ENCODE measurements around the gene ATP1A4. TPM values are rescaled to one million over a fixed set of nuclear protein-coding genes. Genes with fewer than 3 reads are reported as not detected.

The ATP1A4 gene
- total RNA-seq, 1 experiment from 2014 or later, result not detected

DNA sequence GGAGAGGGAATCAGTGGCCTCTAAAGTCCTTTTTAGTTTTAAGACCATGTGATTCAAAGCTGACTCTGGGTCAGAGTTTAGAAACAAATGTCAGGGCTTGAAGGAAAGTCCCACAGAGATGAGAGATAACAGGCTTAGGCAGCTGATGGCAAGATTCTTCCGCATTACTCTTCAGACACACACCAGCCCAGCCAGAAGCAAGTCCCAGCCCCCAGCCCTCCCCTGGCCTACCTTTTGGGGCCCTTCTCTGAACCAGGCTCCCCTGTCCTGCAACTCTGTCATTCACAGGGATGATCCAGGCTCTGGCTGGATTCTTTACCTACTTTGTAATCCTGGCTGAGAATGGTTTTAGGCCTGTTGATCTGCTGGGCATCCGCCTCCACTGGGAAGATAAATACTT is 25.8 kb downstream of the ATP1A4 start:
- no peak overlapping the region for H3K27ac ChIP-seq (ENCODE audit: low read length)
- no peaks in the 10 kb centered on the region for H3K9me3 ChIP-seq (ENCODE audit: control insufficient read depth, insufficient read depth, low read depth, low read length)
- intact Hi-C loops (cut with micrococcal nuclease; ENCODE audit: unreplicated experiment), result no loop called here
- DNase-seq (ENCODE audit: low read depth, low spot score) (no peak), ATAC-seq (no peak)
- H3K4me3 ChIP-seq (ENCODE audit: low read depth in 2 of 2, low read length in 2 of 2), result no peak overlapping the region
- no peaks in the 10 kb centered on the region for H3K4me1 ChIP-seq (ENCODE audit: control insufficient read depth, insufficient read depth, low read length)
- in situ Hi-C loops (cut with HindIII; ENCODE audit: low pct_unique_long_range_greater_than_20kb, low sequenced_read_pairs), result no loop called here
- H3K27me3 ChIP-seq (ENCODE audit: control insufficient read depth, insufficient read depth, low read length), result no peaks in the 10 kb centered on the region; the same call in 1 of the 2 replicates
- ChIA-PET POLR2A (no interaction called here), CTCF (no interaction called here)
- BruUV-seq (replicated peaks), result no TSS peak
- no peaks in the 10 kb centered on the region for H3K36me3 ChIP-seq (ENCODE audit: control insufficient read depth, insufficient read depth, low read length)
- TF ChIP-seq POLR2AphosphoS5 (IDR thresholded peaks at IDR 0.05; ENCODE audit: low read depth, low read length), result no peak
- TF ChIP-seq, protein P1, sequence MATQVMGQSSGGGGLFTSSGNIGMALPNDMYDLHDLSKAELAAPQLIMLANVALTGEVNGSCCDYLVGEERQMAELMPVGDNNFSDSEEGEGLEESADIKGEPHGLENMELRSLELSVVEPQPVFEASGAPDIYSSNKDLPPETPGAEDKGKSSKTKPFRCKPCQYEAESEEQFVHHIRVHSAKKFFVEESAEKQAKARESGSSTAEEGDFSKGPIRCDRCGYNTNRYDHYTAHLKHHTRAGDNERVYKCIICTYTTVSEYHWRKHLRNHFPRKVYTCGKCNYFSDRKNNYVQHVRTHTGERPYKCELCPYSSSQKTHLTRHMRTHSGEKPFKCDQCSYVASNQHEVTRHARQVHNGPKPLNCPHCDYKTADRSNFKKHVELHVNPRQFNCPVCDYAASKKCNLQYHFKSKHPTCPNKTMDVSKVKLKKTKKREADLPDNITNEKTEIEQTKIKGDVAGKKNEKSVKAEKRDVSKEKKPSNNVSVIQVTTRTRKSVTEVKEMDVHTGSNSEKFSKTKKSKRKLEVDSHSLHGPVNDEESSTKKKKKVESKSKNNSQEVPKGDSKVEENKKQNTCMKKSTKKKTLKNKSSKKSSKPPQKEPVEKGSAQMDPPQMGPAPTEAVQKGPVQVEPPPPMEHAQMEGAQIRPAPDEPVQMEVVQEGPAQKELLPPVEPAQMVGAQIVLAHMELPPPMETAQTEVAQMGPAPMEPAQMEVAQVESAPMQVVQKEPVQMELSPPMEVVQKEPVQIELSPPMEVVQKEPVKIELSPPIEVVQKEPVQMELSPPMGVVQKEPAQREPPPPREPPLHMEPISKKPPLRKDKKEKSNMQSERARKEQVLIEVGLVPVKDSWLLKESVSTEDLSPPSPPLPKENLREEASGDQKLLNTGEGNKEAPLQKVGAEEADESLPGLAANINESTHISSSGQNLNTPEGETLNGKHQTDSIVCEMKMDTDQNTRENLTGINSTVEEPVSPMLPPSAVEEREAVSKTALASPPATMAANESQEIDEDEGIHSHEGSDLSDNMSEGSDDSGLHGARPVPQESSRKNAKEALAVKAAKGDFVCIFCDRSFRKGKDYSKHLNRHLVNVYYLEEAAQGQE (IDR thresholded peaks at IDR 0.05; ENCODE audit: insufficient read depth in 1 of 2, low read depth in 2 of 2, low read length in 1 of 2), result no peak
- TF ChIP-seq, protein P2, sequence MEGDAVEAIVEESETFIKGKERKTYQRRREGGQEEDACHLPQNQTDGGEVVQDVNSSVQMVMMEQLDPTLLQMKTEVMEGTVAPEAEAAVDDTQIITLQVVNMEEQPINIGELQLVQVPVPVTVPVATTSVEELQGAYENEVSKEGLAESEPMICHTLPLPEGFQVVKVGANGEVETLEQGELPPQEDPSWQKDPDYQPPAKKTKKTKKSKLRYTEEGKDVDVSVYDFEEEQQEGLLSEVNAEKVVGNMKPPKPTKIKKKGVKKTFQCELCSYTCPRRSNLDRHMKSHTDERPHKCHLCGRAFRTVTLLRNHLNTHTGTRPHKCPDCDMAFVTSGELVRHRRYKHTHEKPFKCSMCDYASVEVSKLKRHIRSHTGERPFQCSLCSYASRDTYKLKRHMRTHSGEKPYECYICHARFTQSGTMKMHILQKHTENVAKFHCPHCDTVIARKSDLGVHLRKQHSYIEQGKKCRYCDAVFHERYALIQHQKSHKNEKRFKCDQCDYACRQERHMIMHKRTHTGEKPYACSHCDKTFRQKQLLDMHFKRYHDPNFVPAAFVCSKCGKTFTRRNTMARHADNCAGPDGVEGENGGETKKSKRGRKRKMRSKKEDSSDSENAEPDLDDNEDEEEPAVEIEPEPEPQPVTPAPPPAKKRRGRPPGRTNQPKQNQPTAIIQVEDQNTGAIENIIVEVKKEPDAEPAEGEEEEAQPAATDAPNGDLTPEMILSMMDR (IDR thresholded peaks at IDR 0.05), result no peak
- no peak for TF ChIP-seq TCF7L2 (IDR thresholded peaks at IDR 0.05; ENCODE audit: low read depth, low read length)
- no peak for TF ChIP-seq SIN3A (IDR thresholded peaks at IDR 0.05; ENCODE audit: borderline replicate concordance, insufficient read depth, low read depth, low read length)

DNA sequence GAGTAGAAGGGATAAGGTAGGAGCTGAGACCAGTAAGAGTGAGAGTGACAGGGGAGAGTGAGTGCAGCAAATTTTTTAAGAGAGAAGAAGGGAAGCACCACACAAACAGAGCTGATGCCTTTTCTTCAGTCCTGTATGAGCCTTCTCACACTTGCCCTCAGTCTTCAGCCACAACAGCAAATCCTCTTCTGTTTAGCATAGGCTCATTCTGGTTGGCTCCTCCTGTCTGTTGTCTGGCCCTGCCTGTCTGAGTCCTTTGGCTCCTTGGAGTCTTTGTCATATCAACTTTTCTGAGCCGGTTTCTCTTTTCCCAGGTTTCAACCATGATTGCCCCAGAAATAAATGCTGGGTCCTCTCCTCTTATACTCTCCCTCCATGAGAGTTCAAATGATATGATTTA is 26.3 kb downstream of the ATP1A4 start:
- BruUV-seq (replicated peaks), result no TSS peak
- H3K27ac ChIP-seq (ENCODE audit: low read length), result no peak overlapping the region

DNA sequence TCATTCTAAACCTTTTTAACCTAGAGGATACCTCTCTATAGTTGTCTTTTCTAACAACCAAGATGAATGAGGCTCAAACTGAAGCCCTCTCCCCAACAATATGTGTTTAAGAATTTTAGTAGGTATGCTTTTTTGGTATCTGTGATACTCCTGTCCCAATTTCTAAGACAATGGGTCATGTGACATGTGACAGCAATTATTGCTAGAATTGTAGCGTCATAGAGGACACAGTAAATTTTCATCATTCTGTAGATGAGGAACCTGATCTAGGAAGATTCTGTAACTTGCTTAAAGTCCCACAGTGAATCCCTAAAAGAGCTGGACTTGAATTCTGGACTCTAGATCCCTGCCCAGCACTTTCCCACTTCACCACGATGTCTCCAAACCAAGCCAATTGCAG is 27.3 kb downstream of the ATP1A4 start:
- Histone ChIP-seq H3K9me3 (ENCODE audit: control insufficient read depth, insufficient read depth, low read depth, low read length) (no peaks in the 10 kb centered on the region), H3K27ac (ENCODE audit: low read length) (no peak overlapping the region), H3K36me3 (ENCODE audit: control insufficient read depth, insufficient read depth, low read length) (no peaks in the 10 kb centered on the region), H3K4me1 (ENCODE audit: control insufficient read depth, insufficient read depth, low read length) (no peaks in the 10 kb centered on the region), H3K27me3 (ENCODE audit: control insufficient read depth, insufficient read depth, low read length) (no peaks in the 10 kb centered on the region; the same call in 1 of the 2 replicates), H3K4me3 (ENCODE audit: low read depth in 2 of 2, low read length in 2 of 2) (no peak overlapping the region)
- intact Hi-C loops (cut with micrococcal nuclease; ENCODE audit: unreplicated experiment) (no loop called here), in situ Hi-C loops (cut with HindIII; ENCODE audit: low pct_unique_long_range_greater_than_20kb, low sequenced_read_pairs) (no loop called here)
- DNase-seq (ENCODE audit: low read depth, low spot score), result no peak
- ATAC-seq, result no peak
- CTCF ChIA-PET, result interaction anchor here (0.6 to 0.7 kb wide), 2 partner anchors 389 to 677 kb away, joined by 3 to 4 read pairs; no protein-coding TSS in a partner anchor
- no peak for TF ChIP-seq POLR2AphosphoS5 (IDR thresholded peaks at IDR 0.05; ENCODE audit: low read depth, low read length)
- no TSS peak for BruUV-seq (replicated peaks)
- POLR2A ChIA-PET, result no interaction called here

More for the DNA sequence above, 26.3 kb downstream of the ATP1A4 start:
- no peaks in the 10 kb centered on the region for H3K9me3 ChIP-seq (ENCODE audit: control insufficient read depth, insufficient read depth, low read depth, low read length)
- ATAC-seq (no peak), DNase-seq (ENCODE audit: low read depth, low spot score) (no peak)
- no peaks in the 10 kb centered on the region for H3K4me1 ChIP-seq (ENCODE audit: control insufficient read depth, insufficient read depth, low read length)
- H3K36me3 ChIP-seq (ENCODE audit: control insufficient read depth, insufficient read depth, low read length), result no peaks in the 10 kb centered on the region
- H3K4me3 ChIP-seq (ENCODE audit: low read depth in 2 of 2, low read length in 2 of 2), result no peak overlapping the region
- intact Hi-C loops (cut with micrococcal nuclease; ENCODE audit: unreplicated experiment), result no loop called here
- CTCF ChIA-PET, result no interaction called here
- POLR2A ChIA-PET, result no interaction called here
- in situ Hi-C loops (cut with HindIII; ENCODE audit: low pct_unique_long_range_greater_than_20kb, low sequenced_read_pairs), result no loop called here
- no peaks in the 10 kb centered on the region; the same call in 1 of the 2 replicates for H3K27me3 ChIP-seq (ENCODE audit: control insufficient read depth, insufficient read depth, low read length)
- no peak for TF ChIP-seq TCF7L2 (IDR thresholded peaks at IDR 0.05; ENCODE audit: low read depth, low read length)
- TF ChIP-seq SIN3A (IDR thresholded peaks at IDR 0.05; ENCODE audit: borderline replicate concordance, insufficient read depth, low read depth, low read length), result no peak

Data from Panc1 (cell line).